Lower leg skin (tissue), 4 donors: ENCODE measurements around the gene CLEC3B. TPM values are rescaled to one million over a fixed set of nuclear protein-coding genes. Genes with fewer than 3 reads are reported as not detected.
"Not testable (repeated sequence)": the region's sequence is repeated elsewhere in the genome, so short reads cannot be mapped to it uniquely, and the experiment has no call there.

Source experiments
- DNase-seq, 2 donors: peaks; one replicate each; pipeline ENCODE4 v3.0.0-alpha.2; 2019; ENCODE audit warnings: low spot score in 2 of 2
- H3K4me3 ChIP-seq: fragments of 200-600 bp; sonication (generic); 2 replicates; pipeline ENCODE4 v1.5.1; 2017; ENCODE audit warnings: mild to moderate bottlenecking, low read depth; ENCODE audit not compliant: poor library complexity, severe bottlenecking
- POLR2A ChIP-seq, 2 donors: fragments of 450-650 bp; IDR thresholded peaks; one replicate each; pipeline ENCODE4 v1.6.1; 2016 to 2017; ENCODE audit warnings: antibody characterized with exemption in 2 of 2, mild to moderate bottlenecking in 1 of 2, moderate library complexity in 1 of 2
- WGBS, 2 donors: methylation state at CpG; one replicate each; pipeline ENCODE4 v1.1.5; 2018; 5-methylcytosine and 5-hydroxymethylcytosine counted together
- intact Hi-C: fragments of 100-400 bp; cut with DNase I; formaldehyde crosslinking; loops from one replicate; pipeline ENCODE4 v1.15.0; 2023; ENCODE audit warnings: low total_unique reads
- total RNA-seq, 4 donors: library from RNA; depleted of rRNA; stranded (reverse); fragments of >200 nt; gene quantifications; one replicate each; pipeline ENCODE4 v1.1.0, GENCODE V29; 2016
- TF ChIP-seq, protein P1 (sequence below), 3 donors: fragments of 450-650 bp; IDR thresholded peaks; one replicate each; pipeline ENCODE4 v1.5.1; 2016; ENCODE audit warnings: antibody characterized with exemption in 3 of 3, mild to moderate bottlenecking in 3 of 3, moderate library complexity in 2 of 3

The CLEC3B gene
- total RNA-seq, 4 donors from 2014 or later = 15.0 to 113 (median 29.8) TPM

DNA sequence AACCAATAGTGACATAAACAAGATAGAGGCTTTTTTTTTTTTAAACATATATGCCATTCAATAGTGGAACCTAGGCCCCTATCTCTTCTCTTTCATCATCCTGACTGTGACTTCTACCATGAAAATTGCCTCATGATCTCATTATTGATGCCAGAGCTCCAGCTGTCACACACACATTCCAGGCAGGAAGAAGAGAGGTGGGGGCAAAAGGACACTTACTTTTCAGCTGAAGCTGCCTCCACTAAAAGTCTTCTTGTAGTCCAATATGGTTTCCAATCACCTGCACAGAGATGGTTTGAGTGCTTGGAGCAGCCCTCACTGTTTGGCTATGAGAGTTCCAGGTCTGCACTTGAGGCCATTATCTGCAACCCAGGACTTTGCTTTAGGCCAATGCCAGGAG, 45.0 kb downstream of the CLEC3B start:
- no peak overlapping the region for H3K4me3 ChIP-seq
- intact Hi-C loops = no loop called here
- TF ChIP-seq, protein P1, sequence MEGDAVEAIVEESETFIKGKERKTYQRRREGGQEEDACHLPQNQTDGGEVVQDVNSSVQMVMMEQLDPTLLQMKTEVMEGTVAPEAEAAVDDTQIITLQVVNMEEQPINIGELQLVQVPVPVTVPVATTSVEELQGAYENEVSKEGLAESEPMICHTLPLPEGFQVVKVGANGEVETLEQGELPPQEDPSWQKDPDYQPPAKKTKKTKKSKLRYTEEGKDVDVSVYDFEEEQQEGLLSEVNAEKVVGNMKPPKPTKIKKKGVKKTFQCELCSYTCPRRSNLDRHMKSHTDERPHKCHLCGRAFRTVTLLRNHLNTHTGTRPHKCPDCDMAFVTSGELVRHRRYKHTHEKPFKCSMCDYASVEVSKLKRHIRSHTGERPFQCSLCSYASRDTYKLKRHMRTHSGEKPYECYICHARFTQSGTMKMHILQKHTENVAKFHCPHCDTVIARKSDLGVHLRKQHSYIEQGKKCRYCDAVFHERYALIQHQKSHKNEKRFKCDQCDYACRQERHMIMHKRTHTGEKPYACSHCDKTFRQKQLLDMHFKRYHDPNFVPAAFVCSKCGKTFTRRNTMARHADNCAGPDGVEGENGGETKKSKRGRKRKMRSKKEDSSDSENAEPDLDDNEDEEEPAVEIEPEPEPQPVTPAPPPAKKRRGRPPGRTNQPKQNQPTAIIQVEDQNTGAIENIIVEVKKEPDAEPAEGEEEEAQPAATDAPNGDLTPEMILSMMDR (IDR thresholded peaks at IDR 0.05) = no peak
- TF ChIP-seq POLR2A (IDR thresholded peaks at IDR 0.05) = no peak
- DNase-seq = no peak

DNA sequence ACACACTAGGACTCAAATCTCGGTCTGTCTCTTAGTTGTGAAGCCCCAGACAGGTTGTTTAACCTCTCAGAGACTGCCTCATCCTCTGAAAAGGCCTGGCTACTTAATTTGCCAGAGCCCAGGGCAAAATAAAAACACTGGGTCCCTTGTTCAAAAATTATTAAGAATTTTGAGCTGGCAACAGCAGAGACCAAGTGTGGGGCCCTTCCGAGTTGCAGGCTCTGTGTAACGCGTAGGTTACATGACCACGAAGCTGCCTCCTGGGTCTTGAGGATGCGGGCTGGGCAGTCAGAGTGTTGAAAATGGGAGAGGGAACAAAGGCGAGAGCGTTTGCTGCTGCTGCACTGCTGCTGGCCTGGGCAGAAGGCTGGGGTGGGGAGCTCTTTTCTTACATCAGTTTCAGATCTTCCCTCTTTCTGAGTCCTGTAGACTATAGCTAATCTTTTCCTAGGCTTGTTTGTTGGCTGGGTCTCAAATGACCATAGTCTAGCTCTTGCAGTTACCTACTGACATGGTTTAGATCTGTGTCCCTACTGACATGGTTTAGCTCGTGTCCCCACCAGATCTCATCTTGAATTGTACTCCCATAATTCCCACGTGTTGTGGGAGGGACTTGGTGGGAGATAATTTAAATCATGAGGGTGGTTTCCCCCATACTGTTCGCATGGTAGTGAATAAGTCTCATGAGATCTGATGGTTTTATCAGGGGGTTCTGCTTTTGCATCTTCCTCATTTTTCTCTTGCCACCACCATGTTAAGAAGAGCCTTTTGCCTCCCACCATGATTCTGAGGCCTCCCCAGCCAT, 49.9 kb downstream of the CLEC3B start:
- H3K4me3 ChIP-seq = no peak overlapping the region
- intact Hi-C loops = no loop called here
- WGBS, 2 donors = 73 to 74% methylated on average over 11 of the region's 11 CpGs
- TF ChIP-seq, protein P1 (IDR thresholded peaks at IDR 0.05) = no peak
- TF ChIP-seq POLR2A (IDR thresholded peaks at IDR 0.05) = no peak
- no peak for DNase-seq

DNA sequence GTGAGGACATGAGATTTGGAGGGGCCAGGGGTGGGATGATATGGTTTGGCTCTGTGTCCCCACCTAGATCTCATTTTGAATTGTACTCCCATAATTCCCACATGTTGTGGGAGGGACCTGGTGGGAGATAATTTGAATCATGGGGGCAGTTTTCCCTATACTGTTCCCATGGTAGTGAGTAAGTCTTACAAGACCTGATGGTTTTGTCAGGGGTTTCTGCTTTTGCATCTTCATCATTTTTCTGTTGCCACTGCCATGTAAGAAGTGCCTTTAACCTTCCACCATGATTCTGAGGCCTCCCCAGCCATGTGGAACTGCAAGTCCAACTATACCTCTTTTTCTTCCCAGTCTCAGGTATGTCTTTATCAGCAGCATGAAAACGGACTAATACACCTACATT, 52.2 kb downstream of the CLEC3B start:
- DNase-seq, intact Hi-C loops, H3K4me3 ChIP-seq: not testable (repeated sequence)
- WGBS, 2 donors = 0 to 92% methylated on average over 1 of the region's 1 CpG

DNA sequence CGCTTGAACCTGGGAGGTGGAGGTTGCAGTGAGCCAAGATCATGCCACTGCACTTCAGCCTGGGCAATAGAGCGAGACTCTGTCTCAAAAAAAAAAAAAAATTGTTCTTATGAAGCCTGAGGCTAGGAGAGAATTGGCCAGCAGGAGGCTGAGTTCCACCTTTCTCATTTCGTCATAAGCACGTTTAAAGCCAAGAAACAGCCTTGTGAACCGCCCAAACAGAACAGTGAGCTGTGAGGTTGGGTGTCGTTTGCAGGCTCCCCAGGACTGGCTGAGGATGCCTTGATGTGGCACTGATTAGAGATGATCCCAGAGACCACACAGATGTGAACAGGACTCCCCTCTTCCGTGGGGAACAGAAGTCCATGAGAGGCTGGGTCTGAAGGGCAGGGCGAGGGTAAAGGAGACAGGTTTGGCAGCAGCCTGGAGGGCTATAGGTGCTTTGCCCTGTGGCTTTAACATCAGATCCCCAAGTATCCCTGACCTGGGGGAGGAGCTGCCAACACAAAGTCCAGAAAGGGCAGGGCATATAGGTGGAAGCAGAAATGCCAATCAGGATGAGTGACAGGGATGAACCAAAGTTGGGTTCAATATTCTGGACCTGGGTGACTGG, 52.9 kb downstream of the CLEC3B start:
- H3K4me3 ChIP-seq = no peak overlapping the region
- intact Hi-C loops = no loop called here
- TF ChIP-seq, protein P1 (IDR thresholded peaks at IDR 0.05) = no peak
- TF ChIP-seq POLR2A (IDR thresholded peaks at IDR 0.05) = no peak
- 48 to 63% methylated on average over 8 of the region's 8 CpGs for WGBS, 2 donors
- DNase-seq = no peak

DNA sequence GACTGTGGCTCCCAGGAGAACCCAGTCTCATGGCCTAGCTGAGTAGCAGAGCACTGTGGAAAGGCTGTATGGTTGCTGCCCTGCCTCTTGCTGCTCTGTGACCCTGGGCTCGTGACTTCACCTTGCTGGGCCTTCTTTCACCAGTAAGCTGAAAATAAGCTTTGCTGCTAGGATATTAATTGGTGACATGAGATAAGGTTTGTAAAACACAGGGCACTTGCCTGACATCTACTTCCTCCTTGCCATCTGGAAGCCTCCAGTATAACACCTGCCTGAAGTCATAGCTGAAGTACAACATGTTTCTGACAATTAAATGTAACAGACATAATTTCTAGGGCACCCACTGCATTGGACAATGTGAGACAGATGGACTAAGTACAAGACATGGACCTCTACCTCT, 53.6 kb downstream of the CLEC3B start:
- no peak for DNase-seq
- 85 to 100% methylated on average over 1 of the region's 1 CpG for WGBS, 2 donors
- intact Hi-C loops = no loop called here
- no peak overlapping the region for H3K4me3 ChIP-seq
- no peak for TF ChIP-seq POLR2A (IDR thresholded peaks at IDR 0.05)
- TF ChIP-seq, protein P1 (IDR thresholded peaks at IDR 0.05) = no peak

DNA sequence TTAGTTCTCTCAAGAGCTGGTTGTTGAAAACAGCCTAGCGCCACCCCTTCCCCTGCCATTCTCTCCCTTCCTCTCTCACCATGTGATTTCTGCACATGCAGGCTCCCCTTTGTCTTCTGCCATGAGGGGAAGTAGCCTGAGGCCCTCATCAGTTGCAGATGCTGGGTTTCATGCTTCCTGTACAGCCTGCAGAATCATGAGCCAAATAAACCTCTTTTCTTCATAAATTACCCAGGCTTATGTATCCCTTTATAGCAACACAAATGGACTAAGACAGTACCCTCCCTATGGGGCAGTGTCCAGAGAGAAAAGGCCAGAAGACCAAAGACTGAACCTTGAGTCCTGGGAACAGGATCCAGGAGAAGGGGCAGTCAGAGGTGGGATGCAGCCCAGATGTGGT, 54.7 kb downstream of the CLEC3B start:
- TF ChIP-seq, protein P1 (IDR thresholded peaks at IDR 0.05) = no peak
- TF ChIP-seq POLR2A (IDR thresholded peaks at IDR 0.05) = no peak
- no peak overlapping the region for H3K4me3 ChIP-seq
- DNase-seq = no peak
- 82 to 94% methylated on average over 1 of the region's 1 CpG for WGBS, 2 donors
- intact Hi-C loops = no loop called here
